Endothelial cell of umbilical vein (primary cell): ENCODE data around the gene COG5.

Source experiments
- CTCF ChIP-seq, 2 donors: IDR thresholded peaks; 1 replicate in 1 of 2; 2 replicates in 1 of 2; pipeline ENCODE4 v1.5.1; 2011; ENCODE audit warnings: low read length in 2 of 2, mild to moderate bottlenecking in 2 of 2, moderate library complexity in 2 of 2, control low read depth in 1 of 2, inconsistent platforms in 1 of 2, low read depth in 1 of 2; ENCODE audit not compliant: insufficient read depth in 1 of 2; ENCODE audit errors: extremely low read depth in 1 of 2
- JUN ChIP-seq: IDR thresholded peaks from 2 replicates; pipeline ENCODE4 v1.6.1; 2011; ENCODE audit warnings: borderline replicate concordance, low read depth; ENCODE audit not compliant: insufficient read length, insufficient read depth
- POLR2A ChIP-seq: IDR thresholded peaks from 2 replicates; pipeline ENCODE4 v1.6.1; 2012; ENCODE audit warnings: low read depth, mild to moderate bottlenecking, control low read depth, low read length
- POLR2AphosphoS5 ChIP-seq: IDR thresholded peaks from 2 replicates; pipeline ENCODE4 v1.6.1; 2012; ENCODE audit warnings: low read depth, mild to moderate bottlenecking, control low read depth, low read length, moderate library complexity; ENCODE audit not compliant: insufficient read depth

- TF ChIP-seq CTCF (IDR thresholded peaks at IDR 0.05; ENCODE audit: extremely low read depth in 1 of 2, insufficient read depth in 1 of 2, low read depth in 1 of 2, low read length in 2 of 2) (no peak), POLR2A (no peak), POLR2AphosphoS5 (no peak), JUN (no peak)
Observed at GRCh38 chr7:107315716-107316220, 248.0 kb downstream of the COG5 start.
